GM23338 (cell line): ENCODE data around the gene CCNG2.

Experiments
- CREB1 ChIP-seq: fragments of 250-450 bp; sonication (Bioruptor Pico); IDR thresholded peaks from 2 replicates; pipeline ENCODE4 v1.5.0; 2020; ENCODE audit warnings: low read depth, mild to moderate bottlenecking, moderate library complexity
- CTCF ChIP-seq, 2 experiments: fragments of 200-600 bp in 1 of 2; sonication (generic) in 1 of 2; conservative IDR thresholded peaks; 2 replicates each; pipeline versions ENCODE4 v1.5.1 to v1.6.1; 2016 to 2017; ENCODE audit warnings: antibody characterized with exemption in 2 of 2, low read depth in 2 of 2, mild to moderate bottlenecking in 2 of 2, moderate library complexity in 1 of 2
- EZH2 ChIP-seq: fragments of 200-600 bp; sonication (generic); IDR thresholded peaks from one replicate; pipeline ENCODE4 v1.8.0; 2017; ENCODE audit warnings: antibody characterized with exemption, mild to moderate bottlenecking, low read depth; ENCODE audit not compliant: unreplicated experiment
- EZH2phosphoT487 ChIP-seq: fragments of 200-600 bp; sonication (generic); IDR thresholded peaks from one replicate; pipeline ENCODE4 v1.8.1; 2018; ENCODE audit warnings: antibody characterized with exemption; ENCODE audit not compliant: unreplicated experiment
- POLR2AphosphoS5 ChIP-seq: IDR thresholded peaks from 2 replicates; pipeline ENCODE4 v1.6.1; 2016; ENCODE audit warnings: antibody characterized with exemption, low read depth
- STAT1 ChIP-seq: IDR thresholded peaks from one replicate; pipeline ENCODE4 v1.6.1; 2016; ENCODE audit warnings: antibody characterized with exemption; ENCODE audit not compliant: unreplicated experiment
- TF ChIP-seq, protein P1 (sequence below): IDR thresholded peaks from one replicate; pipeline ENCODE4 v1.6.1; 2018; ENCODE audit warnings: antibody characterized with exemption; ENCODE audit not compliant: unreplicated experiment

- no peak for TF ChIP-seq CTCF (conservative IDR thresholded peaks at IDR 0.05; ENCODE audit: low read depth in 2 of 2)
- TF ChIP-seq STAT1 = no peak
- no peak for TF ChIP-seq EZH2
- TF ChIP-seq POLR2AphosphoS5 = no peak
- TF ChIP-seq, protein P1, sequence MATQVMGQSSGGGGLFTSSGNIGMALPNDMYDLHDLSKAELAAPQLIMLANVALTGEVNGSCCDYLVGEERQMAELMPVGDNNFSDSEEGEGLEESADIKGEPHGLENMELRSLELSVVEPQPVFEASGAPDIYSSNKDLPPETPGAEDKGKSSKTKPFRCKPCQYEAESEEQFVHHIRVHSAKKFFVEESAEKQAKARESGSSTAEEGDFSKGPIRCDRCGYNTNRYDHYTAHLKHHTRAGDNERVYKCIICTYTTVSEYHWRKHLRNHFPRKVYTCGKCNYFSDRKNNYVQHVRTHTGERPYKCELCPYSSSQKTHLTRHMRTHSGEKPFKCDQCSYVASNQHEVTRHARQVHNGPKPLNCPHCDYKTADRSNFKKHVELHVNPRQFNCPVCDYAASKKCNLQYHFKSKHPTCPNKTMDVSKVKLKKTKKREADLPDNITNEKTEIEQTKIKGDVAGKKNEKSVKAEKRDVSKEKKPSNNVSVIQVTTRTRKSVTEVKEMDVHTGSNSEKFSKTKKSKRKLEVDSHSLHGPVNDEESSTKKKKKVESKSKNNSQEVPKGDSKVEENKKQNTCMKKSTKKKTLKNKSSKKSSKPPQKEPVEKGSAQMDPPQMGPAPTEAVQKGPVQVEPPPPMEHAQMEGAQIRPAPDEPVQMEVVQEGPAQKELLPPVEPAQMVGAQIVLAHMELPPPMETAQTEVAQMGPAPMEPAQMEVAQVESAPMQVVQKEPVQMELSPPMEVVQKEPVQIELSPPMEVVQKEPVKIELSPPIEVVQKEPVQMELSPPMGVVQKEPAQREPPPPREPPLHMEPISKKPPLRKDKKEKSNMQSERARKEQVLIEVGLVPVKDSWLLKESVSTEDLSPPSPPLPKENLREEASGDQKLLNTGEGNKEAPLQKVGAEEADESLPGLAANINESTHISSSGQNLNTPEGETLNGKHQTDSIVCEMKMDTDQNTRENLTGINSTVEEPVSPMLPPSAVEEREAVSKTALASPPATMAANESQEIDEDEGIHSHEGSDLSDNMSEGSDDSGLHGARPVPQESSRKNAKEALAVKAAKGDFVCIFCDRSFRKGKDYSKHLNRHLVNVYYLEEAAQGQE = no peak
- TF ChIP-seq EZH2phosphoT487 = no peak
- TF ChIP-seq CREB1 (CRISPR knock-in tag) = no peak
These were observed 43.9 kb upstream of the CCNG2 start for GRCh38 chr4:77113069-77113468.
